Naive thymus-derived CD8-positive, alpha-beta T cell (primary cell): ENCODE results near the gene ZNF835. TPM values are rescaled to one million over a fixed set of nuclear protein-coding genes. Genes with fewer than 3 reads are reported as not detected.

ENCODE experiments used
- ATAC-seq, 2 donors: fragments of 150-1000 bp; cut with Tn5 transposase in 1 of 2; sonication (Bioruptor Pico), chemical (Tn5 transposase) in 1 of 2; 1 replicate in 1 of 2; 2 replicates in 1 of 2; pipeline ENCODE4 v1.10.0; 2021; ENCODE audit warnings: mild to moderate bottlenecking in 2 of 2, moderate library complexity in 2 of 2
- POLR2A ChIA-PET: fragments of 350-600 bp; sonication (Branson Sonifier 250); formaldehyde crosslinking; loops from one replicate; lab custom pipeline; 2021; ENCODE audit warnings: antibody characterized with exemption; lab: Charles Lee
- DNase-seq, 10 donors: peaks; one replicate each; pipeline versions ENCODE4 v3.0.0 to v3.0.0-alpha.2; 2020 to 2022
- H3K27ac Mint-ChIP-seq, 10 donors: one replicate each; pipeline ENCODE4 v1.8.0; 2020 to 2022; ENCODE audit warnings: mild to moderate bottlenecking in 10 of 10, mixed read lengths in 10 of 10, moderate library complexity in 4 of 10, inconsistent platforms in 1 of 10
- H3K27me3 Mint-ChIP-seq, 5 donors: one replicate each; pipeline ENCODE4 v1.8.0; 2021 to 2022; ENCODE audit warnings: mixed read lengths in 5 of 5
- H3K36me3 Mint-ChIP-seq, 3 donors: one replicate each; pipeline ENCODE4 v1.8.0; 2020 to 2022; ENCODE audit warnings: mixed read lengths in 3 of 3, mild to moderate bottlenecking in 2 of 3, inconsistent platforms in 1 of 3
- H3K4me1 Mint-ChIP-seq, 4 donors: one replicate each; pipeline ENCODE4 v1.8.0; 2021 to 2022; ENCODE audit warnings: mixed read lengths in 4 of 4
- H3K4me3 Mint-ChIP-seq, 10 donors: one replicate each; pipeline ENCODE4 v1.8.0; 2020 to 2022; ENCODE audit warnings: mild to moderate bottlenecking in 10 of 10, mixed read lengths in 10 of 10, moderate library complexity in 6 of 10, inconsistent platforms in 1 of 10
- H3K9me3 Mint-ChIP-seq, 9 donors: one replicate each; pipeline ENCODE4 v1.8.0; 2020 to 2022; ENCODE audit warnings: mixed read lengths in 9 of 9, mild to moderate bottlenecking in 3 of 9, inconsistent platforms in 1 of 9, moderate library complexity in 1 of 9
- polyA plus RNA-seq, 3 donors: library from polyadenylated mRNA; unstranded; fragments of 300-500 nt; fragmentation: Illumina TruSeq; gene quantifications; one replicate each; pipeline ENCODE4 v1.2.3, GENCODE V29; 2021
- total RNA-seq, 8 experiments: library from RNA in 2 of 8; stranded (reverse) in 2 of 8; gene quantifications; one replicate each; pipeline ENCODE4 v1.2.3 and lab custom pipeline; 2021 to 2026

Gene ZNF835
- total and polyA plus RNA-seq, 5 experiments from 2014 or later = 0.23 to 7.3 (median 6.8) TPM

- DNase-seq (no peak), ATAC-seq (no peak)
- Mint-ChIP-seq H3K27ac (no peak overlapping the region), H3K27me3 (no peaks in the 10 kb centered on the region), H3K36me3 (peaks cover 90 to 96% (median 91%) of the 10 kb centered on the region in 3 donors), H3K9me3 (peaks cover 25 to 100% (median 70%) of the 10 kb centered on the region in 9 donors), H3K4me3 (no peak overlapping the region), H3K4me1 (peaks cover 0 to 7% (median 4%) of the 10 kb centered on the region in 4 donors)
- POLR2A ChIA-PET = interaction anchor here (0.8 kb wide), 1 partner anchor 16 kb away, joined by 3 read pairs; no protein-coding TSS in a partner anchor
These were observed 57.9 kb downstream of the ZNF835 start for GRCh38 chr19:56613639-56614038.

GRCh38 chr19:56612737-56613136 lies 58.8 kb downstream of the ZNF835 start:
- peaks cover 92 to 97% (median 94%) of the 10 kb centered on the region in 3 donors for H3K36me3 Mint-ChIP-seq
- no peak overlapping the region for H3K27ac Mint-ChIP-seq
- H3K4me3 Mint-ChIP-seq = no peak overlapping the region
- no peak for DNase-seq
- H3K4me1 Mint-ChIP-seq = peaks cover 0 to 7% (median 2%) of the 10 kb centered on the region in 4 donors
- peaks cover 28 to 100% (median 79%) of the 10 kb centered on the region in 9 donors for H3K9me3 Mint-ChIP-seq
- no peaks in the 10 kb centered on the region for H3K27me3 Mint-ChIP-seq
- POLR2A ChIA-PET = no interaction called here
- no peak for ATAC-seq

Other genes with a start within 250 kb of the ZNF835 start
- 10 to 100 TPM; 12.1 to 14.7 TPM for gene ZNF667, start 194.4 kb downstream of the ZNF835 start, total RNA-seq
- gene ZNF667, start 194.4 kb downstream of the ZNF835 start, polyA plus RNA-seq = 1 to 10 TPM; 4.2 to 6.5 (median 4.5) TPM
- 10 to 100 TPM; 10.6 to 10.8 TPM for gene ZNF471, start 163.9 kb downstream of the ZNF835 start, total RNA-seq
- under 1 TPM in 2 of 3 donors, not detected in 1; 0.61 to 0.89 TPM for gene ZNF471, start 163.9 kb downstream of the ZNF835 start, polyA plus RNA-seq
- gene ZFP28, start 132.8 kb downstream of the ZNF835 start, total RNA-seq = 10 to 100 TPM; 11.7 to 13.3 TPM
- gene ZFP28, start 132.8 kb downstream of the ZNF835 start, polyA plus RNA-seq = 1 to 10 TPM in 2 of 3 donors, under 1 TPM in 1; 0.93 to 2.8 (median 1.7) TPM
- gene ZNF470, start 104.3 kb downstream of the ZNF835 start, total RNA-seq = 1 to 10 TPM; 8.5 to 9.0 TPM
- gene ZNF470, start 104.3 kb downstream of the ZNF835 start, polyA plus RNA-seq = 1 to 10 TPM; 1.7 to 3.4 (median 1.8) TPM
- gene ZNF71, start 76.5 kb downstream of the ZNF835 start, total RNA-seq = 1 to 10 TPM; 7.9 to 9.3 TPM
- gene ZNF71, start 76.5 kb downstream of the ZNF835 start, polyA plus RNA-seq = 1 to 10 TPM; 6.3 to 9.8 (median 6.9) TPM
- not detected for gene SMIM17, start 28.6 kb downstream of the ZNF835 start, total RNA-seq
- under 1 TPM in 1 of 3 donors, not detected in 2; 0.21 TPM for gene SMIM17, start 28.6 kb downstream of the ZNF835 start, polyA plus RNA-seq
- gene PEG3, start 169.0 kb upstream of the ZNF835 start, total RNA-seq = under 1 TPM; 0.57 to 0.60 TPM
- not detected for gene PEG3, start 169.0 kb upstream of the ZNF835 start, polyA plus RNA-seq
- gene ZIM2, start 169.0 kb upstream of the ZNF835 start, total RNA-seq = not detected
- not detected for gene ZIM2, start 169.0 kb upstream of the ZNF835 start, polyA plus RNA-seq